GM18519 (cell line): ENCODE measurements around the gene KLF15.
"Not testable (repeated sequence)": the region's sequence is repeated elsewhere in the genome, so short reads cannot be mapped to it uniquely, and the experiment has no call there.

Source experiments
- ATAC-seq: cut with Tn5 transposase; IDR thresholded peaks from one replicate; pipeline ENCODE4 v1.9.1; 2021; ENCODE audit warnings: mild to moderate bottlenecking, moderate library complexity; ENCODE audit not compliant: unreplicated experiment, low FRiP score

KLF15 gene

DNA sequence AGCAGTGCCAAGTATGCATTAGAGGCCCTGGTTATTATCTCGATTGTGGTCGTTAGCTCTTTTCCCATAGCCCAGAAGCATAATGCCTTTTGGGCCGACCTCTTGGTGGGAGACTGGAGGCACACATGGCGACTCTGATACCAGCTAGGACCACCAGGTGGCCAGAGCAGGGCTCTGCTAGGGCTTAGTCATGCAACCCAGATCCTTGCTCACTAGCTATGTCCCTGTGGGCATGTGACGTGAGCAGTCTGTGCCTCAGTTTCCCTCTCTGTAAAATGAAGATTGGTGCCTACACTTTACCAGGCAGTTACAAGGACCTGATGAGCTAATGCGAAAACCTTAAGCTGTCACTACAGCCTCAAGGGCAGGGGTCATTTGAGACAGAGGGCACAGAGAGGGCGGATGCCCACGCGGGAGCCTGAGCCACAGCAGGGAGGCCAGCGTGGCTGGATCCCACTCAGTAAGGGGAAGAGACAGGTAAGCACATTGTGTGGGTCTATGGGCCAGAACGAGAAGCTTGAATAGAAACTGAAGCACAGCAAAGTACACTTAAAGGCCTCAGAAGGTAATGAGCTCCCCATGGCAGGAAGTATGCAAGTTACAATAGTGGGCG is 8.8 kb downstream of the KLF15 start:
- ATAC-seq = no peak

DNA sequence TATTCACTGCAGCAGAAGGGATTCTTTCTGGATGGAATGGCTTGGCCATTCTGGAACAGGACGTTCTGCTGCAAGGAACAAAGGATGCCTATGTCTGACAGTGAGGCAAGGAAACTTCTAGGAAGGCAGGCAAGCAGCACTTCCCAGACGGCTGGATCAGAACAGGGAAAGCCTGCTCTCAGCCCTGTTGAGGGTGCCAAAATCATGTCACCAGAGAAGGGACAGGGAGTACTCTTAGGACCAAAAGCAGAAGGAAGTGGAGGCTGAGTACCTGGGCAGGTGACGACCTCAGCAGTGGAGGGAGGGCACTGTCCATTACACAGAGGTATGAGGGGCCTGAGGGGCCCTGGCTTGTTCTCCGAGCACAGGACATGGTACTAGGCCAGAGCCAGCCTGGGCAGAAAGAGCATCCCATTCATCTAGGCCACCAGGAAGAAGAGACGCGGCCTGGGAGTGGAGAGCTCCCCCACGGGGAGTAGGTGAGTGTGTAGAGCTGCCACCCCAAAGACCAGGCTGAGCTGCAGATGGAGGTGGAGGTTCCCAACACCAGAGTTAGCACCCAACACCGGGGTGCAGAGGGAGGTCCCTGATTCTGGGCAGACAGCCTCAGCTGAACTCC is 9.6 kb downstream of the KLF15 start:
- no peak for ATAC-seq

DNA sequence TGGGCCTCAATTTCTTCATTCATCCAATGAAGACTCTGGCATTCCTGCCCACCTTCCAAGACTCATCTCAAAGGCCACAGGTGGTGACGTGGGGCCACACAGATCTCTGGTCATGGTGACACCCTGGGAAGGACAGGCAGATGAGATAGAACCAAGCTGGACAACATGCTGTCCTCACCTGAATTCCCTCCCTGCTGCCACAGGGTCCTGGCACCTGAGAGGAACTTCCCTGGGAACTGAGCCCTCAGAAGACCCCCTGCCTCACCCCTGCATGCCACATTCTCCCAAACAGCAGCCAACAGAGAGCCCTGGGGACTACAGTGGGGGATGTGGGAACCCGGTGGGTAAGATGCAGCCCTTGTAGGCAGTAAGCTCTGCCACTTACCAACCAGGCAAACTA is 10.7 kb downstream of the KLF15 start:
- no peak for ATAC-seq

DNA sequence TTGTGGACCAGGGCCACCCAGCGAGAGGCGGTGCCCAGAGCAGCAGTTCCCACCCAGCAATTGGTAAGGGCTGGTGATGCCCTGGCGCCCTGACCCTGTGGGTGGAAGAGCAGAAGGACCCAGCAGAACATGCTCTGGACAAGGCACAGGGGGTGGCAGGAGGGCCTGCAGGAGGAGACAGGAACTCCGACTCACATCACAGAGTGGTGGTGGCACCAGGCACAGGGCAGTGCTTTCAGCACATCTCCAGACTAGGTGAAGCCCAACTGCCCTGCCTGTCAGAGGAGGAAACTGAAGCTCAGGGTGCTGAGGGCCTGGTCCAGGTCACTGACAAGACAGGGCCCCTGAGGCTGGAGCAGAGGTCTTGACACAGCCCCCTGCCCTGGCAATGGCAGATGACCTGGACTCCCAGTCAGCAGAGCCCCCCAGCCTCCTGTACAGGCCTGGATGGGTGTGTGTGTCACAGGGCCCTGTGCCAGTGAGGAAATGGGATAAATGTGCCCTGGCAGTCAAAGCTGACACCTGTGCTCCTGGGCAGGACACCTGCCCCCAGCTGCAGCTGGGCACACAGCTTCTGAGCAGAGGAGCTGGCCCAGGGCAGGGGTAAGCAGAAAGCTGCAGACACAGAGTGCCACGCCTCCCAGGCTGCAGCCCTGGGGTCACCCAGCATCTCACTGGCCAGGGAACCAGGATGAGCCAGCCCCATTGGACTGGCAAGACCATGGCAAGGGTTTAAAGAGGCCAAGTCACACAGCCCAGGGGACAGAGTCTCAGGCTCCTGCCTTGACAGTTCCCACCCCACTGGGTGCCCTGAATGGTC is 11.4 kb downstream of the KLF15 start:
- no peak for ATAC-seq

DNA sequence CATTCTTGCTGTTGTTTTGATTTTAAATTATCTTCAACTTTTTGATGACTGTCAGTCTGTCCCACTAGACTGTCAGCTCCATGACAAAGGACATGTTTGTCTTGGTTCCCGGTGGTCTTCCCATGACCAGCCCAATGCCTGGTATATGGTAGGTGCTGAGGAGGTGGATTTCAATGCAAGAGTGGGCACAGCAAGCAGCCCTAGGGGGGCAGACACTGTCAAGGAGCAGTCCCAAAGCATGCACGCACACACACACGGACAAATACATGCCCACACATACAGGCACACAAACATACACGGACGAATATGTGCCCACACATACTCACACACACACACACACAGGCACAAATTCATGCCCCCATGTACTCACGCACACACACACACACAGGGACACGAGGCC is 12.0 kb downstream of the KLF15 start:
- ATAC-seq = no peak

DNA sequence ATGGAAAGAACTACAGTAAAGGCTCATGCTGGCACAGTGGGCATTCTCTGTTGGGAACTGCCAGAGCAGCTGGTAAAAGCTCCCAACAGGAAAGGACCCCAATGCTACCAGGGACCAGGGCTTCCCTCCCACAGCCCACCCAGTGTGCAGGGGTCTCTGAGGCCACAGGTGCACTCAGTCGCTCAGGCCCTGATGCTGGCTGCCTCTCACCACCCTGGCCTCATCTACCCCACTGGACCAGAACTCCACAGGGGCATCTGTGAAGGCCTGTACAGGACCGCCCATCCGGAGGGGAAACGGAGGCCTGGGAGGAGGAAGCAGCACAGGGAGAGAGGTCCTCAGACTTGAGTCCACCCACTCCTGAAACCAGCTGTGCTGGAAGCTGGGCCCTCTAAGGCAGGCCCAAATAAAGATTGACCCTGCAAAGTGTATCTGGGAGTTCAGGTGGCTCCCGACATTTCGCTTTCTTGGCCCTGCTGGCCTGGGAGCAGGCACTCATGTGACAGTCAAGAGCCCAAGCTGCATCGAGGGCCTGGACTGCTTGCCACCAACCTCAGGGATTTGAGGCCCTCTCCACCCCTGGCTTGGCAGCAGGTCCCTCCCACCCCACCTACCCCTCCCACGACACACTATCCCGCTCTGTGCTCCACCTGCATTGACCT is 12.7 kb downstream of the KLF15 start:
- ATAC-seq = no peak

DNA sequence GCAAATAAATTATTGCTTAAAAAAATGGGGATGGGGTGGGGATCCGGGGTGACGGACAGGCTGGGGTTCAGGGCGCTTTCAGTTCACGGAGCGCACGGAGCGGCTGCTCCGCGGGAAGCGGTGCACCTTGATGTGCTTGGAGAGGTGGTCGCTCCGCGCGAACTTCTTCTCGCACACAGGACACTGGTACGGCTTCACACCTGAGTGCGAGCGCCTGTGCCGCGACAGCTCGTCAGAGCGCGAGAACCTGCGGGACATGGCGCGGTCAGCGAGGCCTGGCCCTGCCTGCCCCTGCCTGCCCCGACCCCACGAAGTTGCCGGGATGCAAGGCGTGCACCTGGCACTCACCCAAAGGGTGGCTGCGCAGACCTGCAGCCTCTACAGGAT is 13.6 kb downstream of the KLF15 start:
- no peak for ATAC-seq

DNA sequence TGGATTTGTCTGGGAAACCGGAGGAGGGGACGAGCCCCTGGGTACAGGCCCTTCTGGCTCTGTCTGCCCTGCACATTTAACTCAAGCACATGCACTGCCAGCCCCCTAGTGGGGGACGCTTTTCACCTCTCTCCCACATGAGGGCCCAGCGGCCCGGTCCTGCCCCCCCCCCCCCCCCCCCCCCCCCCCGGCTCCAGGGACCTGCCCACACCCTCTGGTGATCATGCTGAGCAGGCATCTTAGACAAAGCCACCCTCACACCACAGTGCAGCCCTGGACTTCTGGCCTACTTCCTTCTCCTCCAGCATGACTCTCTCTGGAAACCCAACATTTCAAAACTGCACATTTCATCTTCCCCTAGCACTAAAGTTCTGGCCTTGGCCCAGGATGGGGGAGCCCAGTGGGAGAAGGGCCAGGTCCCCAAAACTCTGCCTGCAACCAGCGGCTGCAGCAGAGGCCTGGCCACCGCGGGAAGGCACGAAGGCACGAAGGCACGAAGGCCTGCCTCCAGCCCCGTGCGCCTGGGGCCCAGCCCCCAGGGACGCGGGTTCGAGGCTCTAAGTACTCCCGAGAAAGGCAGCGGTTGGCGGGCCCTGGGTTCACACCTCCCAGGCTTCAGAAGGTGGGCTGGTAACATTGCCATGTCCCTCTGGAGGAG is 14.1 kb downstream of the KLF15 start:
- no peak for ATAC-seq

DNA sequence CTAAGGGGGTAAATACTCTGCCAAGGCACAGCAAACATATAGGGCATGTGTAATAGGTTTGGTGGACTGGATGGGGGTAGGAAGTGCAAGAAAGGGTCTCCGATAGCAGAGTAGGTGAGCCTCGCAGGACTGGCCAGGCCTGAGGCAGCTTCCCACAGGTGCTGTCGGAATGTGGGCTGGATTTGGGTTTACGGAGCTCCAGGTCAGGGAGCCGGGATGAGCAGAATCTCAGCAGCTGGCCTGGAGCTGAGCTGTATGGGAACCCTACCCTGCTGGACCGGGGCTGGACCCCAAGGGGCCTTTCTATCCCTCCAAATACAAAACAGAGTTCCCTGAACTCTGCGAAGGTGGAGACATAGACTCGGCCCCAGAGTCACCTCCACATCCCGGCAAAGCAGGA is 15.0 kb downstream of the KLF15 start:
- no peak for ATAC-seq

DNA sequence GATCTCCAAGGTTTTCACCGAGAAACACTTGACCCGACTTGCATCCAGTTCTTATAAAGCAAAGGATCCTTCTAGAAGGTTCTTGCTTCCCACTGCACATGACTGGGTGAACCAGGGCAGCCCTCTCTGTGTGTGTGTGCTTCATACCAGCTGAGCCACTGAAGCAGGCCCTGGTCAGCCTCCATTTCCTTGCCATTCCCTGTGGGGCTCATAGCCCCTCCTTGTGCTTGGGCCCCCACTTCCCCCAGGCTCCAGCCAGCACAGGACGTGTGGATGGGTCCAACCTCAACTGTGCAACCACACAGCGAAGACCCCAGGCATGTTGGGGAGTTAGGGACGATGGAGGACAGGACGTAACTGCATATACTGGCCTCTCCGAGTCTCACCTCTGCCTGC is 15.5 kb downstream of the KLF15 start:
- no peak for ATAC-seq

DNA sequence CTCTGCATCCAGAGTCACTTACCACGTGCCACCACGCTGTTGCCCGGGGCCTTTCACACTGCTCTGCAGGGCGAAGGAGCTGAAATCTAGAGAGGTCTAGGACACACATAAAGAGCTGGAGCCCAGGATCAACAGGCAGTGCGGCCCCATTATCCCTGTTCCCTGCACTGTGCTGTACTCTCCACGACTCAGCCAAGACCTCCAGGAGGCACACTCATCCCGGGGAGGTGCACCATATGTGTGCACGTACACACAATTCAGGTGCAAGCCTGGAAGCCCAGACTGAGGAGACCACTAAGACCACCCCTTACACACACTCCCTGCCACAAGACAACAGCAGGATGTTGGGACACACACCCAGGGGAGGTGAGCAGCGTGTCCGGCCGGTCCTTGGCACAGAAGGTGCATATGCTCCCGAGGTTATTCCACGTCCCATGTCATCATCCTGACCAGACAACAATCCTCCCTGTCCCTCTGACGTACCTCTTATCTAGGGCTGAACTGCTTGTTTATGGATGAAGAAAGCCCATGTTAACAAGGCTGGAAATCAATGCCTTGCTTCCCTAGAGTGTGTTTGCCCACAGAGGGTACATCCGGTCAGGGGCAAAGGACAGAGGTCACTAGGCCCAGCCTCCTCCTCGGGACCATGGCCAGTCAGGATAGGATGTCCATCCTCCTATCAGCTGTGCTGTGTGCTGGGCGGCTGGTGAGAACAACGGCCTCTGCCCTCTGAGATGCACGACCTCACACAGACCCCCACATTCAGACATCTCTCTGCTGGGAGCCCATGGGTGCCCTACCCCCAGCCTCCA is 16.1 kb downstream of the KLF15 start:
- no peak for ATAC-seq

DNA sequence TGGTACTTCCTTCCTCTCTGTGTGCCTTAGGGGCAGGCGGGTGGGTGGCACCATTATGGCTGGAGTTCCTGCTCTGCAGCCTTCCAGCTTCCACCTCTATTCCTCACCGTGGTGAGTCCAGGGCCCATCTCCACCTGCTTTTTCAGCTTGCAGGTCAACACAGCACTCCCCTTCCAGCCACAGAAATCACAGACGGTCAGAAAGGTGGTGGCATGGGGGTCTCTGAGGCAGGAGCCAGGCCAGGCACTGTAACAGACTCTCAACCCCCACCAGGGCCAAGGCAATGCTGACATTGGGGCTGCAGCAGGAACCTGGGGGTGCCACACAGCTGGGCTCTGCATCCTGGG is 16.6 kb downstream of the KLF15 start:
- no peak for ATAC-seq

DNA sequence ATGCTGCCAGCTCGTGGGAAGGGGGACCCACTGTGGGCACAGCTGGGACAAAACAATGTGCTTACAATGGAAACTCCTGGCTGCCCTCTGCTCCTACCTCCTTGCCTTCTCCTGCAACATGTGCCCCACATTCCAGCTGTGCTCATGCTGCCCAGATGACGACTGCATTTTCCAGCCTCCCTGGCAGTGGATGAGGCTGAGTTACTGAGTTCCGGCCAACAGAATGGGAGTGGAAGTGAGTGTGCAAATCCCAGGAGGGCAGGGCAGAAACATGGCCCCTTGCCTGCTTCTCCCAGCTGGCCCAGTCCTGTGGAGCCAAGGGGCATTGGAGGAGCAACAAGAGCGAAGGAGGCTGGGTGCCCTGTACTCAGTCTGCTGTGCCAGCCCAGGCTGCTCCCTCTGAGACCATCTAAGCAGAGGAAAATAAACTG is 17.1 kb downstream of the KLF15 start:
- no peak for ATAC-seq

DNA sequence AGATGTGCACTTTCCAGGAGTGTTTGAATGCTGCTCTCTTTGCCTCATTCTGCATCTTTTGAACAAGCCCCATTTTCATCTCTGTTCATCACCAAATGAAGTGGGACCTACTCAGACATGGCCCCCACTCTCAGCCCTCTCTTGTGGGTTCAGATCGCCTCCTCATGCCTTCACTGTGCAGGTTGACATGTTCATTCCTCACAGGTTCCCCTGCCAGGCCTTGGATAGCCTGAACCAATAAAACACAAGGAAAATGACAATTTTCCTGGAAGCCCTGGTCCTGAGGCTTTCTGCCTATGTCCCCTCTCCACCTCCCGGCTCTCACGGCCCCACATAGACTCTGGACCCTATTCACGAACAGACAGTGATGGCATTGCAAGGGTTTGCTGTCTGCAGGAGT is 17.7 kb downstream of the KLF15 start:
- no peak for ATAC-seq

DNA sequence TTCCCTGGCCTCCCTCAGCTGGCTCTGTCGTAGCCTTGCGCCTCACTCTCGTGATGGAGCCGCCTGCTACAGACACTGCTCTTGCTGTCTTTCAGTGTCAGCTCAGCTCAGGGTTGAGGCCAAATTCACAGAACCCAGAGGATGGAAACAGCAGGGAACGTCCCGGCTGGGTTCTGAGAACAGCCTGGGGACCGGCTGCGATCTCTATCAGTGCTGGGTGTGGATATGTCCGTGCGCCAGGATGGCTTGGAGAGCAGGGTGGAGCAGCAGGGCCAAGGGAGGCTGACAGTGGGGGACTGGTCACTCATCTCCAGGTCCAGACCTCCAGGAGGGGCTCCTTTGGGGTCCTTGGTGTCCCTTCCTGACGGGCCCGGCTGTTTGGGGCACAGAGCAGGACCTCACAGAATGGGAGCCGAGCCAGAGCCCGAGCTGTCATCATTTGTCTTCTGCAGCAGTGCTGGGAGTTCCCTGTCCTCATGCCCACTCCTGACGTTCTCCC is 18.4 kb downstream of the KLF15 start:
- ATAC-seq = no peak

DNA sequence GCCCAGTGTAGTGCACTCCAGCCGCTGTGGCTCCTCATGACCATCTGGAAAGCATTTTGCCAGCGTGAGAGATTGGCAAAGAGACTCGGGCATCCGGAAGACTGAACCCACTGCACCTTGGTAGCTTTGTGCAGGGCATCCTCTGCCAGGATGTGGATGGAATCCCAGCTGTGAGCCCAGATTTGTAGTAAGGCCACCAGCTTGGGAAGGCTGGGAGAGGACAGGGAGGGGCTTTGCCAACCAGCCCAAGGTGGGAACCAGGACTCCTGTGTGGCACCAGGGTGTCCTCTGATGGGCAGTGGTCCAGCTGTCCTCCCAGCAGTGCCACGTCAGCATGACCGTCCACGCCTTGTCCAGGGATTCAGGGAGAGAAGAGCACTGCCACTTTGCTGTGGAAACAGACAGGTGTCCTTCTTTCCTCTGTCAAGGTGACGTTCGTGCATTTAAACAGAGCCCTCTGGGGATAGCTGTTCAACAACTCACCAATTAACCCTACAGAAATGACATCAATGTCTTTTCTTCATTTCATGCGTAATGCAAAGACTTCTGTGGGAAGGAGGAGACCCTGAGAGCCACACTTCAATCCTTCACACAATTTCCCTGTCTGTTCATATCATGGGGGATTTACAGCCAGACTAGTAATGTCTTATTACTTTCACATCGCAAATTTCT is 19.1 kb downstream of the KLF15 start:
- no peak for ATAC-seq

DNA sequence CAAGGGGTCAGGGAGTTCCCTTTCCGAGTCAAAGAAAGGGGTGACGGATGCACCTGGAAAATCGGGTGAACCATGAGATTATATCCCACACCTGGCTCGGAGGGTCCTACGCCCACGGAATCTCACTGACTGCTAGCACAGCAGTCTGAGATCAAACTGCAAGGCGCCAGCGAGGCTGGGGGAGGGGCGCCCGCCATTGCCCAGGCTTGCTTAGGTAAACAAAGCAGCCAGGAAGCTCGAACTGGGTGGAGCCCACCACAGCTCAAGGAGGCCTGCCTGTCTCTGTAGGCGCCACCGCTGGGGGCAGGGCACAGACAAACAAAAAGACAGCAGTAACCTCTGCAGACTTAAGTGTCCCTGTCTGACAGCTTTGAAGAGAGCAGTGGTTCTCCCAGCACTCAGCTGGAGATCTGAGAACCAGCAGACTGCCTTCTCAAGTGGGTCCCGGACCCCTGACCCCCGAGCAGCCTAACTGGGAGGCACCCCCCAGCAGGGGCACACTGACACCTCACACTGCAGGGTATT is 25.3 kb downstream of the KLF15 start:
- not testable (repeated sequence) for ATAC-seq

DNA sequence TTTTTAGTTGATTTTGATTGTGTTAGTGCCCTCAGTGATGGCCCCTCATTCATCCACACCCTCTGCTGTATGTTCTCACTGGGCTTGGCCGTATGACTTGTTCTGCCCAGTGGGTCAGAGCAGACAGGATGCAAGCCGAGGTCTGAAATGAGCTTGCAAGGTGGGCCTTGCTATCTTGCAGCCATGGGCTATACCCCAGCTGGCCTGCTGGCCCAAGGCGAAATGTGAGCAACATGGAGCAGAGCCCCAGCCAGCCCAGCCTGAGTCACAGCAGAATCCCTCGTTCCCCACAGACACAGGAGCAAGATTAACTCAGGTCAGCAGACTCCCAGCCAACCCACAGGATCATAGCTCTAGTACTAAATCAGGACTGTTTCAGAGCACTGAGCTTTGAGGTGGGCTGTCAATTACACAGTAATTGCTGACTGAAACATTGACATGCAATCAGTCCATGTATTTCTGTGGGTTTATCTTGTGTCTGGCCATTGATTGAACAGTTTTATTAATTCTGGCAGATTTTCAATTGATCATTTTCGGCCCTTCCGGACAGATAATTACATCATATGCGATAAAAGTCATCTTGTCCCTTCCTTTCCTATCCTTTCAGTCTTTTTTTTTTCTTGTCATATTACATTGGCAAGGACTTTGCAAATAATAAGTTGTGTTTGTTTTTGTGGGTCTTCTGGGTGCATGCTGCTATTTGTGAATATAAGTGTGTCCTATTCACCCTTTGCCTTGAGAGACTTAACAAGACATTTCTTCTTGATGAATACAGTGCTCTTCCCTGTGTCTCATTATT is 27.1 kb downstream of the KLF15 start:
- ATAC-seq = no peak
